GM21528 (cell line): ENCODE data around the gene SERINC5.

Experiments
- ATAC-seq: cut with Tn5 transposase; IDR thresholded peaks from one replicate; pipeline ENCODE4 v1.9.1; 2021; ENCODE audit warnings: mild to moderate bottlenecking, moderate library complexity; ENCODE audit not compliant: unreplicated experiment, low FRiP score

The SERINC5 gene

GRCh38 chr5:80076131-80077050 is 179.5 kb downstream of the SERINC5 start:
- ATAC-seq = no peak

- ATAC-seq = no peak
These were observed 183.5 kb downstream of the SERINC5 start for GRCh38 chr5:80072103-80073073.

GRCh38 chr5:80071510-80072021 is 184.3 kb downstream of the SERINC5 start:
- ATAC-seq = no peak

- no peak for ATAC-seq
These were observed 185.4 kb downstream of the SERINC5 start for GRCh38 chr5:80070338-80071056.

- ATAC-seq = no peak
These were observed 185.9 kb downstream of the SERINC5 start for GRCh38 chr5:80069918-80070318.

- no peak for ATAC-seq
These were observed 186.5 kb downstream of the SERINC5 start for GRCh38 chr5:80069251-80069800.

- no peak for ATAC-seq
These were observed 187.1 kb downstream of the SERINC5 start for GRCh38 chr5:80068775-80069174.

- no peak for ATAC-seq
These were observed 187.6 kb downstream of the SERINC5 start for GRCh38 chr5:80068246-80068636.

GRCh38 chr5:80067531-80068245 is 188.2 kb downstream of the SERINC5 start:
- no peak for ATAC-seq

- ATAC-seq = no peak
These were observed 188.8 kb downstream of the SERINC5 start for GRCh38 chr5:80067016-80067415.

- ATAC-seq = no peak
These were observed 191.7 kb downstream of the SERINC5 start for GRCh38 chr5:80064124-80064523.
